ENCODE results near the gene IFT88. TPM values are rescaled to one million over a fixed set of nuclear protein-coding genes. Genes with fewer than 3 reads are reported as not detected.
"Not testable (repeated sequence)": the region's sequence is repeated elsewhere in the genome, so short reads cannot be mapped to it uniquely, and the experiment has no call there.

Gene IFT88
- polyA plus RNA-seq, 1 donor, result 14.1 TPM

- DNase-seq, result no peak
These were observed 80.8 kb downstream of the IFT88 start for GRCh38 chr13:20647758-20648157.

GRCh38 chr13:20652946-20653345, 86.0 kb downstream of the IFT88 start:
- DNase-seq, result no peak

GRCh38 chr13:20654156-20654555, 87.2 kb downstream of the IFT88 start:
- DNase-seq, result no peak

- DNase-seq, result no peak
These were observed 91.6 kb downstream of the IFT88 start for GRCh38 chr13:20658451-20659040.

GRCh38 chr13:20664351-20664750, 97.4 kb downstream of the IFT88 start:
- DNase-seq, result no peak

GRCh38 chr13:20666948-20667347, 100.0 kb downstream of the IFT88 start:
- no peak for DNase-seq

- DNase-seq, result no peak
These were observed 101.0 kb downstream of the IFT88 start for GRCh38 chr13:20667857-20668437.

GRCh38 chr13:20669162-20669561, 102.2 kb downstream of the IFT88 start:
- DNase-seq, result no peak

- no peak for DNase-seq
These were observed 104.8 kb downstream of the IFT88 start for GRCh38 chr13:20671789-20672188.

- no peak for DNase-seq
These were observed 105.8 kb downstream of the IFT88 start for GRCh38 chr13:20672772-20673171.

- DNase-seq, result no peak
These were observed 106.8 kb downstream of the IFT88 start for GRCh38 chr13:20673715-20674114.

- DNase-seq, result no peak
These were observed 109.3 kb downstream of the IFT88 start for GRCh38 chr13:20676213-20676612.

GRCh38 chr13:20678606-20679005, 111.6 kb downstream of the IFT88 start:
- not testable (repeated sequence) for DNase-seq

GRCh38 chr13:20679879-20680278, 112.9 kb downstream of the IFT88 start:
- DNase-seq, result no peak

GRCh38 chr13:20680416-20681080, 113.6 kb downstream of the IFT88 start:
- DNase-seq, result no peak

GRCh38 chr13:20681481-20681880, 114.5 kb downstream of the IFT88 start:
- not testable (repeated sequence) for DNase-seq

GRCh38 chr13:20682061-20682460, 115.1 kb downstream of the IFT88 start:
- DNase-seq, result no peak

GRCh38 chr13:20684041-20684440, 117.1 kb downstream of the IFT88 start:
- no peak for DNase-seq

- no peak for DNase-seq
These were observed 117.6 kb downstream of the IFT88 start for GRCh38 chr13:20684546-20684945.

- DNase-seq, result no peak
These were observed 118.1 kb downstream of the IFT88 start for GRCh38 chr13:20685092-20685491.

- DNase-seq, result no peak
These were observed 119.2 kb downstream of the IFT88 start for GRCh38 chr13:20686167-20686566.

GRCh38 chr13:20686863-20687579, 120.1 kb downstream of the IFT88 start:
- DNase-seq, result no peak

- DNase-seq, result no peak
These were observed 122.3 kb downstream of the IFT88 start for GRCh38 chr13:20689291-20689690.

GRCh38 chr13:20691616-20692015, 124.7 kb downstream of the IFT88 start:
- DNase-seq, result no peak
